Parathyroid adenoma (tissue), 2 donors: Measurements from ENCODE around the gene PIK3R5.

Experiments used
- H2AFZ ChIP-seq: fragments of 300-600 bp; sonication (generic); one replicate; pipeline ENCODE4 v1.7.0; 2017; ENCODE audit warnings: antibody characterized with exemption, mild to moderate bottlenecking
- H3K27ac ChIP-seq: fragments of 300-600 bp; sonication (generic); one replicate; pipeline ENCODE4 v1.7.0; 2017
- H3K27me3 ChIP-seq: fragments of 300-600 bp; sonication (generic); one replicate; pipeline ENCODE4 v1.7.0; 2017; ENCODE audit warnings: low read length; ENCODE audit not compliant: control insufficient read depth, insufficient read depth
- H3K36me3 ChIP-seq: fragments of 300-600 bp; sonication (generic); one replicate; pipeline ENCODE4 v1.7.0; 2017; ENCODE audit warnings: low read length; ENCODE audit not compliant: control insufficient read depth, insufficient read depth
- H3K4me1 ChIP-seq: fragments of 300-600 bp; sonication (generic); one replicate; pipeline ENCODE4 v1.7.0; 2017; ENCODE audit warnings: control low read depth
- H3K4me2 ChIP-seq: fragments of 300-600 bp; sonication (generic); one replicate; pipeline ENCODE4 v1.7.0; 2017; ENCODE audit warnings: low read length
- H3K4me3 ChIP-seq: fragments of 300-600 bp; sonication (generic); one replicate; pipeline ENCODE4 v1.7.0; 2017; ENCODE audit warnings: low read depth, low read length
- H3K79me2 ChIP-seq: fragments of 300-600 bp; sonication (generic); one replicate; pipeline ENCODE4 v1.7.0; 2017; ENCODE audit warnings: control low read depth
- H3K9ac ChIP-seq: fragments of 300-600 bp; sonication (generic); one replicate; pipeline ENCODE4 v1.7.0; 2017; ENCODE audit warnings: mild to moderate bottlenecking
- H3K9me3 ChIP-seq: fragments of 300-600 bp; sonication (generic); one replicate; pipeline ENCODE4 v1.7.0; 2017; ENCODE audit warnings: low read length; ENCODE audit not compliant: control insufficient read depth
- CTCF ChIP-seq: fragments of 300-600 bp; sonication (generic); IDR thresholded peaks from one replicate; pipeline ENCODE4 v1.7.0; 2017; ENCODE audit warnings: antibody characterized with exemption, mild to moderate bottlenecking
- donor health status: primary hyperparathyroidism.

PIK3R5 gene

GRCh38 chr17:8839410-8839935, 126.0 kb downstream of the PIK3R5 start:
- Histone ChIP-seq H2AFZ (no peak overlapping the region), H3K4me1 (no peaks in the 10 kb centered on the region), H3K4me2 (no peak overlapping the region), H3K4me3 (no peak overlapping the region), H3K27me3 (no peaks in the 10 kb centered on the region), H3K79me2 (no peaks in the 10 kb centered on the region), H3K9ac (no peak overlapping the region), H3K9me3 (no peaks in the 10 kb centered on the region), H3K27ac (no peak overlapping the region), H3K36me3 (no peaks in the 10 kb centered on the region)
- no peak for TF ChIP-seq CTCF

- Histone ChIP-seq H3K27me3 (no peaks in the 10 kb centered on the region), H3K9me3 (no peaks in the 10 kb centered on the region), H3K79me2 (no peaks in the 10 kb centered on the region), H3K36me3 (no peaks in the 10 kb centered on the region), H2AFZ (no peak overlapping the region), H3K27ac (no peak overlapping the region), H3K4me3 (no peak overlapping the region), H3K4me1 (no peaks in the 10 kb centered on the region), H3K4me2 (no peak overlapping the region), H3K9ac (no peak overlapping the region)
- TF ChIP-seq CTCF = no peak
These were observed 126.9 kb downstream of the PIK3R5 start for GRCh38 chr17:8838551-8839095.

GRCh38 chr17:8837563-8838075, 127.9 kb downstream of the PIK3R5 start:
- no peak overlapping the region for H3K27ac ChIP-seq
- H3K36me3 ChIP-seq = no peaks in the 10 kb centered on the region
- no peaks in the 10 kb centered on the region for H3K4me1 ChIP-seq
- no peak overlapping the region for H2AFZ ChIP-seq
- H3K4me3 ChIP-seq = no peak overlapping the region
- no peak overlapping the region for H3K9ac ChIP-seq
- H3K27me3 ChIP-seq = no peaks in the 10 kb centered on the region
- H3K79me2 ChIP-seq = no peaks in the 10 kb centered on the region
- H3K4me2 ChIP-seq = no peak overlapping the region
- no peak for TF ChIP-seq CTCF
- no peaks in the 10 kb centered on the region for H3K9me3 ChIP-seq

GRCh38 chr17:8836821-8837562, 128.5 kb downstream of the PIK3R5 start:
- H3K4me1 ChIP-seq = no peaks in the 10 kb centered on the region
- H3K4me3 ChIP-seq = no peak overlapping the region
- H3K9ac ChIP-seq = no peak overlapping the region
- no peaks in the 10 kb centered on the region for H3K27me3 ChIP-seq
- H3K36me3 ChIP-seq = no peaks in the 10 kb centered on the region
- no peaks in the 10 kb centered on the region for H3K79me2 ChIP-seq
- no peak overlapping the region for H2AFZ ChIP-seq
- no peak overlapping the region for H3K4me2 ChIP-seq
- no peaks in the 10 kb centered on the region for H3K9me3 ChIP-seq
- no peak overlapping the region for H3K27ac ChIP-seq
- TF ChIP-seq CTCF = no peak
